B cell (primary cell): ENCODE data around the gene SAMD4A. TPM values are rescaled to one million over a fixed set of nuclear protein-coding genes. Genes with fewer than 3 reads are reported as not detected.

Experiments
- ATAC-seq: fragments of 200-7000 bp; cut with Tn5 transposase; one replicate; pipeline ENCODE4 v1.10.0; 2021; ENCODE audit warnings: low read depth, mild to moderate bottlenecking, moderate number of reproducible peaks, moderate library complexity
- CTCF ChIA-PET: fragments of 350-600 bp; sonication (Branson Sonifier 250); formaldehyde crosslinking; loops from one replicate; lab custom pipeline; 2021; ENCODE audit warnings: antibody characterized with exemption, inconsistent platforms; lab: Charles Lee
- POLR2A ChIA-PET: fragments of 350-600 bp; sonication (Branson Sonifier 250); formaldehyde crosslinking; loops from one replicate; lab custom pipeline; 2021; ENCODE audit warnings: antibody characterized with exemption; lab: Charles Lee
- DNase-seq: peaks from one replicate; pipeline ENCODE4 v3.0.0; 2013
- H2AFZ ChIP-seq: 2 replicates; pipeline ENCODE4 v1.6.1; 2012; ENCODE audit warnings: mild to moderate bottlenecking, low read depth, low read length; ENCODE audit not compliant: insufficient read depth, poor library complexity, severe bottlenecking
- H3K27ac ChIP-seq, 2 donors: 1 replicate in 1 of 2; 2 replicates in 1 of 2; pipeline ENCODE4 v1.5.1; 2012 to 2013; ENCODE audit warnings: low read length in 2 of 2, mild to moderate bottlenecking in 2 of 2, moderate library complexity in 1 of 2
- H3K27me3 ChIP-seq, 4 experiments: fragments of 200-600 bp in 1 of 4; sonication (generic) in 1 of 4; replicated peaks in 1 of 4; 1 replicate in 2 of 4; 2 replicates in 2 of 4; pipeline versions ENCODE4 v1.6.1 to v1.7.0; 2013 to 2016; ENCODE audit warnings: low read length in 3 of 4, mild to moderate bottlenecking in 2 of 4, mixed read lengths in 1 of 4, moderate library complexity in 1 of 4; ENCODE audit not compliant: insufficient read depth in 4 of 4, control insufficient read depth in 3 of 4; ENCODE audit errors: control extremely low read depth in 1 of 4
- H3K36me3 ChIP-seq, 2 experiments: replicated peaks in 1 of 2; 1 replicate in 1 of 2; 2 replicates in 1 of 2; pipeline versions ENCODE4 v1.6.1 to v1.7.1; 2013; ENCODE audit warnings: low read length in 1 of 2; ENCODE audit not compliant: insufficient read depth in 2 of 2, control insufficient read depth in 1 of 2; ENCODE audit errors: control extremely low read depth in 1 of 2, extremely low read depth in 1 of 2
- H3K4me1 ChIP-seq, 2 donors: fragments of 200-600 bp in 1 of 2; sonication (generic) in 1 of 2; 1 replicate in 1 of 2; 2 replicates in 1 of 2; pipeline versions ENCODE4 v1.5.1 to v1.6.1; 2013 to 2017; ENCODE audit warnings: low read length in 2 of 2; ENCODE audit not compliant: control insufficient read depth in 2 of 2, insufficient read depth in 2 of 2
- H3K4me2 ChIP-seq: replicated peaks from 2 replicates; pipeline ENCODE3; 2012; ENCODE audit warnings: mild to moderate bottlenecking, low read depth, low read length; ENCODE audit not compliant: poor library complexity, severe bottlenecking
- H3K4me3 ChIP-seq, 5 experiments: fragments of 200-600 bp in 1 of 5; sonication (generic) in 1 of 5; 1 replicate in 3 of 5; 2 replicates in 2 of 5; pipeline versions ENCODE4 v1.5.1 to v1.7.0; 2011 to 2016; ENCODE audit warnings: low read length in 4 of 5, mild to moderate bottlenecking in 4 of 5, low read depth in 2 of 5, control low read depth in 1 of 5, moderate library complexity in 1 of 5; ENCODE audit not compliant: insufficient read depth in 1 of 5; ENCODE audit errors: control extremely low read depth in 1 of 5, extremely low read depth in 1 of 5
- H3K79me2 ChIP-seq: fragments of 200-600 bp; sonication (generic); one replicate; pipeline ENCODE4 v1.6.0; 2016; ENCODE audit warnings: low read length; ENCODE audit not compliant: control insufficient read depth, insufficient read depth
- H3K9ac ChIP-seq: fragments of 200-600 bp; sonication (generic); 2 replicates; pipeline ENCODE4 v1.6.1; 2017; ENCODE audit warnings: mild to moderate bottlenecking, low read length, moderate library complexity
- H3K9me3 ChIP-seq, 3 donors: one replicate each; pipeline versions ENCODE4 v1.6.1 to v1.7.1; 2013; ENCODE audit warnings: low read length in 2 of 3; ENCODE audit not compliant: control insufficient read depth in 2 of 3, insufficient read depth in 1 of 3; ENCODE audit errors: control extremely low read depth in 1 of 3
- H4K20me1 ChIP-seq: 2 replicates; pipeline ENCODE4 v1.6.0; 2012; ENCODE audit warnings: mild to moderate bottlenecking, low read length; ENCODE audit not compliant: insufficient read depth, control insufficient read depth, poor library complexity, severe bottlenecking
- H3K27ac Mint-ChIP-seq: one replicate; pipeline ENCODE4 v1.8.0; 2021; ENCODE audit warnings: mixed read lengths
- H3K27me3 Mint-ChIP-seq: one replicate; pipeline ENCODE4 v1.8.0; 2021; ENCODE audit warnings: mixed read lengths
- H3K4me1 Mint-ChIP-seq: one replicate; pipeline ENCODE4 v1.8.0; 2021; ENCODE audit warnings: mixed read lengths
- H3K4me3 Mint-ChIP-seq: one replicate; pipeline ENCODE4 v1.8.0; 2021; ENCODE audit warnings: mixed read lengths
- H3K9me3 Mint-ChIP-seq: one replicate; pipeline ENCODE4 v1.8.0; 2022; ENCODE audit warnings: mixed read lengths; ENCODE audit not compliant: insufficient read depth
- CTCF ChIP-seq: fragments of 200-600 bp; IDR thresholded peaks from one replicate; pipeline ENCODE4 v1.8.0; 2022; ENCODE audit warnings: antibody characterized with exemption, mild to moderate bottlenecking
- EZH2 ChIP-seq: IDR thresholded peaks from 2 replicates; pipeline ENCODE4 v1.6.1; 2012; ENCODE audit warnings: borderline replicate concordance, low read depth, mild to moderate bottlenecking, moderate library complexity, low read length; ENCODE audit not compliant: insufficient read depth, poor library complexity, severe bottlenecking
- WGBS: methylation state at CpG from one replicate; pipeline ENCODE4 v1.1.5; 2013; ENCODE audit warnings: missing lambda C conversion rate; ENCODE audit not compliant: insufficient coverage; 5-methylcytosine and 5-hydroxymethylcytosine counted together
- intact Hi-C: fragments of 100-400 bp; cut with micrococcal nuclease; formaldehyde crosslinking; loops from one replicate; pipeline ENCODE4 v1.10.0; 2022
- polyA plus RNA-seq: library from polyadenylated mRNA; depleted of rRNA; stranded (reverse); fragments of >200 nt; gene quantifications from 2 replicates; pipeline ENCODE4 v1.2.3, GENCODE V29; 2012
- total RNA-seq, 2 donors: library from RNA; stranded (reverse); fragments of 120-200 nt in 1 of 2; gene quantifications; 1 replicate in 1 of 2; 2 replicates in 1 of 2; pipeline versions ENCODE4 v1.2.3 to v1.2.4, GENCODE V29; 2013 to 2022

The SAMD4A gene
- total and polyA plus RNA-seq, 2 donors (not counting 1 experiment from before 2014, with no cell fraction given) = 5.7 to 13.7 TPM

DNA sequence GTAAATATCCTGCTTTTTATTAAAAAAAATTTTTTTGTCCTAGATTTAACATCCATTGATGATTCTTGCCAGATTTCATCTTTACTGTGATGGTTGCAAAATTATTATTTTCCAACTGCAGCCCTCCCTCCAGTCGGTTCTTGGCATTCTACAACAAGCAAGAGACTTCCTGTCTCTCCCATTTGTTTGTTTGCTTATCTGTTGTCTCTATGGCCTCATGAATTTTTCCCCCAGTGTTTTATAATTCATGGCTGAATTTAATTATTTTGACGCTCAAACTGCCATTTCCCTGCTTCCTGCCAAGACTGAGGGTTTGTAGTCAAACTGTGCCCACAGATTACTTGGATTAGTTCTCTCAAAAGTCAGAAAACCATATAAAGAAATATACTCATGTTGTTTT lies 31.3 kb upstream of the SAMD4A start:
- no peaks in the 10 kb centered on the region for H3K27me3 Mint-ChIP-seq
- intact Hi-C loops = no loop called here
- Histone ChIP-seq H3K4me1 (peaks cover 0 to 5% of the 10 kb centered on the region in 2 donors), H4K20me1 (no peaks in the 10 kb centered on the region), H3K36me3 (peaks cover 2 to 7% of the 10 kb centered on the region in 2 experiments), H3K9me3 (no peaks in the 10 kb centered on the region), H3K27me3 (no peaks in the 10 kb centered on the region), H3K79me2 (no peaks in the 10 kb centered on the region), H3K9ac (no peak overlapping the region), H3K4me2 (no peak overlapping the region), H3K4me3 (no peak overlapping the region), H2AFZ (no peak overlapping the region), H3K27ac (no peak overlapping the region)
- ChIA-PET CTCF (no interaction called here), POLR2A (no interaction called here)
- WGBS = 100% methylated on average over 1 of the region's 2 CpGs
- H3K4me1 Mint-ChIP-seq = peaks cover 10% of the 10 kb centered on the region
- no peak overlapping the region for H3K27ac Mint-ChIP-seq
- no peak for ATAC-seq
- no peak for DNase-seq
- TF ChIP-seq CTCF (no peak), EZH2 (no peak)
- H3K4me3 Mint-ChIP-seq = no peak overlapping the region
- no peaks in the 10 kb centered on the region for H3K9me3 Mint-ChIP-seq

- Histone ChIP-seq H3K9me3 (no peaks in the 10 kb centered on the region), H3K4me2 (no peak overlapping the region), H3K4me3 (no peak overlapping the region), H3K27ac (no peak overlapping the region), H3K4me1 (peaks cover 0 to 3% of the 10 kb centered on the region in 2 donors), H3K27me3 (no peaks in the 10 kb centered on the region), H2AFZ (no peak overlapping the region), H4K20me1 (no peaks in the 10 kb centered on the region), H3K36me3 (peaks cover 0 to 7% of the 10 kb centered on the region in 2 experiments), H3K9ac (no peak overlapping the region), H3K79me2 (no peaks in the 10 kb centered on the region)
- Mint-ChIP-seq H3K9me3 (no peaks in the 10 kb centered on the region), H3K4me1 (peaks cover 3% of the 10 kb centered on the region), H3K27me3 (no peaks in the 10 kb centered on the region), H3K4me3 (no peak overlapping the region), H3K27ac (no peak overlapping the region)
- WGBS = no CpG with 5 or more reads among the region's 2 CpGs
- POLR2A ChIA-PET = no interaction called here
- no peak for TF ChIP-seq EZH2
- TF ChIP-seq CTCF = no peak
- no peak for ATAC-seq
- CTCF ChIA-PET = no interaction called here
- intact Hi-C loops = no loop called here
- no peak for DNase-seq
Observed at GRCh38 chr14:54537651-54538050, 29.3 kb upstream of the SAMD4A start.
